Hematopoietic multipotent progenitor cell treated with erythropoietin and hydrocortisone succinate and interleukin-3 and kit ligand, for 6 days (in vitro differentiated cells): ENCODE measurements around the gene HOMER3.
A peak's percentile ranks its signal among the peaks of the same experiment; 100 is the strongest.

Experiments used
- DNase-seq: peaks from one replicate; pipeline ENCODE4 v3.0.0-alpha.2; 2015

Gene HOMER3

DNA sequence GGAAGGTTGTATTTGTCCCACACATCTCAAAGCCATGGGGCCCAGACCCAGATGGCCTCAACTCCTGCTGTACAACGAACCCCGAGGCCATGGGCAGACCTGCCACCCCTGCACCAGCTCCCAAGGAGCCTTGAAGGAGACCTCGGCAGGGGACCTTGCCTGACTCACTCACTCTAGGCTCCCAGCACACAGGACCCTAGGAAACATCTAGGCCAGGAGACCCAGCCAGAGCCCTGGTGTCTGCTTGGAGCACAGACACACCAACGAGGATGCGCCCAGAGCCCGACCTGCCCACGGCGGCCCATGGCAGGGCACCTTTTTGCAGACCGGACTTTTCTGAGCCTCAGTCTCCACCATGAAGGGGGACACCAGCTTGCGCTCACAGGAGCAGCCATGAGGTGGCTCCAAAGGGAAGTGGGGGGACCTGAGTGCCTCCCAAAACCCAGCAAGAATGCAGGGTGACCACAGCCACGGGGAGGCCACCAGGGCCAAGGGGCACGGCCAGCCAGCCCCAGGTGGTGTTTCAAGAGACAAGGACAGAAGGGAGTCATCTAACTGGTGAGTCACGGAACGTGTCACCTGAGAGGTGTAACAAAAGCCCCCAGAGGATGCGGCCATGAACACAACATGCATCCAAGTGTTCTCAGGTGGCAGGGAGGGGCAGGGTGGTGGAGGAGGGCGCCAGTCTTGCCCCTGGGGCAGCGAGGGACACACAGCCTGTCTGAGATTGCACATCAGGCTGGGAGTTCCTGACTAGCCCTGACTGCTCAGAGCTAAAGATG, 40.1 kb downstream of the HOMER3 start:
- no peak for DNase-seq

DNA sequence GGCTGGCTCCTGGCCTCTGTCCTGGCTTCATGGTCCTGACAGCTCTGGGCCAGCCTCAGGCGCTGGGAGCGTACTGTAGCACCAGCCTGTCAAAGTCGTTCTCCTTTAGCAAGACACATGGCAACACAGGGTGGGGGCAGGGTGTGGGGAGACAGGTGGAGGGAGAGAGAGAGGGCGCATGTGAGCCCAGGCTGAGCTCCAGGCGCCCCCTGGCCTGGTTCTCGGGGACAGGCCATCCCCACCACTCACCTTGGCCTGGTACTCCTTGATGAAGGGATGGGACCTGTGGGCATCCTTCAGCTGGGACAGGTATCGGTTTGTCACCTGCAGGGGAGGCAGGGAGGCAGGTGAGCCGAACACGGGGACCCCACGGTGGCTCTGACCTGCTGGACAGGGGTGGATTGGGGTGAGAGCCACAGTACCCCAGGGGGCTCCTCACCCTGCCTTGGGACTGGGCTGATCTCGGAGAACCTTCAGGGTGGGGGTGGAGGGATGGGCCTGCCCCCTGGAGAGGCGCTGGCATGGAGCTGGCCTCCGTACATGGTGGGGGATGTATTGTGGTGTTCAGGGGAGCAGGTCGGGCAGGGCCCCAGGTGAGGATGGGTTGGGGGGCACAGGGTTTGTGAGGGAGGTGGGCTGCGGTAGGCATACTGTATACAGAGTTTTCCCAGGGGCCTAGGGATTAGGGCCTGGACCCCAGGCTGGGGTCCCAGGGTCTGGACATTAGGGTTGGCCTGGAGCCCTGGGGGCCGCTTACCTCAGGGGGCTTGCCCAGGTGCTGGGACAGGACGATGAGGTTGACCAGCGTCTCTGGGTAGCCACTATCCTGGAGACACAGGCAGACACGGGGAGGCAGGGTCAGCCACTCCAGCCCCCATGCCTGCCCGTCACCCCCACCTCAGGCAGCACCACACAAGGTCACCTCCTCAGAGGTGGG, 41.1 kb downstream of the HOMER3 start:
- DNase-seq = no peak

GRCh38 chr19:18898607-18899408, 42.2 kb downstream of the HOMER3 start:
- no peak for DNase-seq

- DNase-seq = peak; percentile 19
Observed at GRCh38 chr19:18898081-18898606, 42.9 kb downstream of the HOMER3 start.

DNA sequence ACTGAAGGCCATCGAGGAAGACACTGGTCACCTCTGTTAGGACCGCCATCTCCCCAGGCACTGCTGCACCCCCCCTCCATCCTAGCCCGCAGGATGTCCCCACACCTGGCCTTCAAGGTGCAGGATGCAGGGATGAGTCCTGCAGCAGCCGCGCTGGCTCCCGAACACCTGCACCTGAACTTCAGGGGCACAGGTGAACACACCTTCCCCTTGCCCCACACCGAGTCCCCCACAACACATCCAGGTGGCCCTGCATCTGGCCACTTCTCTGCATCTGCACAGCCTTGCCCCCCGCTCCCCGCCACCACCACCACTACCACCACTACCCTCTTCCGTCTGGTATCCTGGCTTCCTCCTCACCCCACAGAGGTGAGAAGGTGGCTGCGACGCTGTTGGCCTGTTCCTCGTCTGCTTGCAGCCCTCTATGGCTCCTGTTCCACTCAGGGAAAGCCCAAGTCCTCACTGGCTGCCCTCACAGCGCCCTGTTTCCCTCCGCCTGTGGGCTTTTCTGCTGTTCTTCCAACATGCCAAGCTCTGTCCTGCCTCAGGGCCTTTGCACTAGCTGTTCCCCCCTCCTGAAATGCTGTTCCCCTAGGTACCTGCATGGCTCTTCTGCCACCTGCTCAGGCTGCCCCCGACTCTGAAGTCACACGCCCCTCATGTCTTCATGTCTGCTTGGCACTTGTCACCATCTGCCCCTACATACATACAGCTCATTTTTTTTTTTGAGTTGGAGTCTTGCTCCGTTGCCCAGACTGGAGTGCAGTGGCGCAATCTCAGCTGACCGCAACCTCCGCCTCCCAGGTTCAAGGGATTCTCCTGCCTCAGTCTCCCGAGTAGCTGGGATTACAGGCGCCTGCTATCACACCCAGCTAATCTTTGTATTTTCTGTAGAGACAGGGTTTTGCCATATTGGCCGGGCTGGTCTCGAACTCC, 43.7 kb downstream of the HOMER3 start:
- DNase-seq = no peak

GRCh38 chr19:18896421-18896841, 44.6 kb downstream of the HOMER3 start:
- peak; percentile 34 for DNase-seq

DNA sequence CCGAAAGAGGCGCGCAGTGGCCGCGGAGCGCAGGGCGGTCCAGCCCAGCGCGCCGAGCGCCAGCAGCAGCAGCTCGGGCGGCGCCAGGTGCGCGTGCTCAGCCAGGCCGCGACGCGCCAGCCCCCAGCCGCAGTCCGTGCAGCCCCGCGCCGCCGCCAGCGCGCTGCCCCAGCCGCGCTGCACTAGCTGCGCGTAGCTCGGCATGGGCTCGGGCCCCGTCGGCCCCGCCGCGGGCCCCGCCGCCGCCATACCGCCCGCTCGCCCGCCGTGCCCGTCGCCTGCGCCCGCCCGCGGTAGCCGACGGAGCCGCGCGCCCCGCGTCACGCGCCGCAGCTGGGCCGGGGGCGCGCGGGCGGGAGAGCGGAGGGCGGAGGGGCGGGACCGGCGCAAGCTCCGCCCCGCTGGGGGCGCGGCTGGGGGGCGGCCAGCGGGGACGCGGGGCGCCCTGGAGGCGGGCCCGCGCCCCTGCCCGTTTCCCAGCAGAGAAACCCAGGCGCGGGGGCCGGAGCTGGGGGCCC, 45.1 kb downstream of the HOMER3 start, which contains the start of gene CERS1:
Gene CERS1, minus strand, starts transcription at position 335 of the 518 bp plus-strand sequence. Its CDS starts 86 bp downstream, at position 249.
- no peak for DNase-seq

- peak; percentile 57 for DNase-seq
Observed at GRCh38 chr19:18895038-18895823, 45.8 kb downstream of the HOMER3 start.

DNA sequence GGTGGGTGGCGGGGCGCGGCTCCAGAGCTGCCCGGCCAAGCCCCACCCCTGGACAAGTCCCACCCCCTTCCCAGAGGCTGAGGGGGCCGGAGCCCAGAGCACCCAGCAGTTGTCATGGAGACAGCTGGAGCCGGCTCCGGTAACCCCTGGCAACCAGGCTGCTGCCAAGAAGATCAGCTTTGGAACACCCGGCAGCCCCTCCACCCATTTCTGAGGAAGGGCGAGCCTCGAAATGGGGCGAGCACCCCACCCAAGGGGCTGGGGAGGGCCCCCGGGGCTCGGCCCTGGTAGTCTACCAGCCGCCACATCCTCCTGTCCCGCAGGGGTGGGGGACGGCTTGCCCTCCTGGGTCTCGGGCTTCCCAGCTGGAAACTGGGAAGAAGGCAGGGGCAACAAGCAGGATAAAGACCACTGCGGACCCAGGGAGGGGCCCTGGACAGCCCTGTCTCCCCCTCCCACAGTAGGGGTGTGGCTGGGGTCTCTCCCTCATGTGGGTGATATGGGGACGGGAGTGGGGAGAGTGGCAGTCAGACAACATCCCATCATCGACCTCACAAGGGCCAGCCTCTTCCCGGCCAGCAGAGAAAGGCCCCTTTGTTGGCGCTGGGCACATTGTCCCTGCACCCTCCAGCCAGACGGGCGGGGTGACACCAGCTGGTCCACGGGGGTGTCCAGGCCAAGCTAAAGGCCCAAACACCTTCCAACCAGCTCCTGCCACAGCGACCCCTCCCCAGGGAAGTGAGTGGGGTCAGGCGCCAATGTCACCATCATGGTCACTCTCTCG, 46.6 kb downstream of the HOMER3 start:
- DNase-seq = peak; percentile 37

- no peak for DNase-seq
Observed at GRCh38 chr19:18893587-18894253, 47.3 kb downstream of the HOMER3 start.

GRCh38 chr19:18889949-18890745, 50.9 kb downstream of the HOMER3 start:
- no peak for DNase-seq

DNA sequence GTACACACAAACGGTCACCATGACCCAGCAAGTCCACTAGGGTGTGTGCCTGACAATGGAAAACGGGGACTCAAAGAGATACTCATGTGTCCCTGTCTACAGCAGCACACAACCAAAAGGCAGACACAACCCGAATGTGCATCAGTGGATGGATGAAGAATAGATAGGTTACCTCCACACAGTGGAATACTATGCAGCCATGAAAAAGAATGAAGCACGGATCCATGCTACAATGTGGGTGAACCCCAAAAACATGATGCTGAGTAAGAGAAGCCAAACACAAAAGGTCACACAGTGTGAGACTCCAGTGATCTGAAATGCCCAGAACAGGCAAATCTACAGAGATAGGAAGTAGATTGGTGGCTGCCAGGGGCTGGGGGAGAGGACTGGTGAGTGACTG, 54.0 kb downstream of the HOMER3 start:
- DNase-seq = no peak

- peak; percentile 73 for DNase-seq
Observed at GRCh38 chr19:18883526-18884304, 57.3 kb downstream of the HOMER3 start.

DNA sequence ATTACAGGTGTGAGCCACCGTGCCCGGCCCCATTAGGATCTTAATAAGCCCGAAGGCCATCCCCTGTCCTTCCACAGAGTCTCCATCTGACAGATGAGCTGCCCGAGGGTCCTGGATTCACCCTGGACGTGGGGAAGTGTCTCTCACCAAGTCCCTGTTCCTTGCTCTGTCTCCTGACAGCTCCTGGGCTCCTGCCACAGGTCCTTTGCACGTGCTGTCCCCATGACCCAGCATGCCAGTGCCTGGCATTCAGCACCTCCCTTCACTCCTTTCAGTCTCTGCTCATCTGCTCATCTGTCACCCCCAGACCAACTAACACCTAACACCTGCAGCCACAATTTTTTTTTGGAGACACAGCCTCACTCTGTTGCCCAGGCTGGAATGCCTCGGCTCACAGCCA, 59.5 kb downstream of the HOMER3 start:
- DNase-seq = no peak

GRCh38 chr19:18879579-18880373, 61.2 kb downstream of the HOMER3 start:
- DNase-seq = peak; percentile 87
